Activated T-cell treated with anti-CD3 and anti-CD28 coated beads, Interleukin-2, amount 50 U/mL, for 24 hours (primary cell): Measurements from ENCODE around the gene GPR68.
"Not testable (repeated sequence)": the region's sequence is repeated elsewhere in the genome, so short reads cannot be mapped to it uniquely, and the experiment has no call there.

Experiments used
- DNase-seq: peaks from one replicate; pipeline ENCODE4 v3.0.0-alpha.2; 2020
- H3K27ac Mint-ChIP-seq: 2 replicates; pipeline ENCODE4 v1.8.0; 2020; ENCODE audit warnings: mild to moderate bottlenecking, mixed read lengths
- H3K27me3 Mint-ChIP-seq: 2 replicates; pipeline ENCODE4 v1.8.0; 2020; ENCODE audit warnings: mixed read lengths
- H3K36me3 Mint-ChIP-seq: 2 replicates; pipeline ENCODE4 v1.8.0; 2020; ENCODE audit warnings: low read depth, mixed read lengths
- H3K4me1 Mint-ChIP-seq: 2 replicates; pipeline ENCODE4 v1.8.0; 2020; ENCODE audit warnings: low read depth, mixed read lengths
- H3K4me3 Mint-ChIP-seq: 2 replicates; pipeline ENCODE4 v1.8.0; 2020; ENCODE audit warnings: mild to moderate bottlenecking, moderate library complexity, mixed read lengths
- H3K9me3 Mint-ChIP-seq: 2 replicates; pipeline ENCODE4 v1.8.0; 2020; ENCODE audit warnings: mixed read lengths

Gene GPR68

DNA sequence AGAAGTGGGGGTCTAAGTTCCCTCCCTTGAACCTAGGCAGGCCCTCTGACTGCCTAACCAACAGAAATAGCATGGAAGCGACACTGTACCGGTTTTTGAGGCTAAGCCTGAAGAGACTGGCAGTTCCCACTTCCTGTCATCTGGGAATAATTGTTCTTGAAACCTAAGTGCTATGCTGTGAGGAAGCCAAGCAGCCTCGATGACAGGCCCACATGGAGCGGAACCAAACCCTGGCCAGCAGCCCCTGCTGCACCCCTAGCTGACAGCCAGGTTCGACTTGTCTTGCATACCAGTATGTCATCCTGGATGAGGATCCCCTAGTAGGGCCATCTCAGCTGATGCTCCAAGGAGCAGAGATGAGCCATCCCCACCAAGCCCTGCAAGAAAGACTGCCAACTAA, 6.4 kb upstream of the GPR68 start:
- Mint-ChIP-seq H3K4me3 (no peak overlapping the region), H3K27me3 (no peaks in the 10 kb centered on the region), H3K4me1 (peaks cover 80% of the 10 kb centered on the region), H3K9me3 (peaks cover 4% of the 10 kb centered on the region), H3K27ac (peak overlapping the region; percentile 88), H3K36me3 (peaks cover 16% of the 10 kb centered on the region)
- no peak for DNase-seq

DNA sequence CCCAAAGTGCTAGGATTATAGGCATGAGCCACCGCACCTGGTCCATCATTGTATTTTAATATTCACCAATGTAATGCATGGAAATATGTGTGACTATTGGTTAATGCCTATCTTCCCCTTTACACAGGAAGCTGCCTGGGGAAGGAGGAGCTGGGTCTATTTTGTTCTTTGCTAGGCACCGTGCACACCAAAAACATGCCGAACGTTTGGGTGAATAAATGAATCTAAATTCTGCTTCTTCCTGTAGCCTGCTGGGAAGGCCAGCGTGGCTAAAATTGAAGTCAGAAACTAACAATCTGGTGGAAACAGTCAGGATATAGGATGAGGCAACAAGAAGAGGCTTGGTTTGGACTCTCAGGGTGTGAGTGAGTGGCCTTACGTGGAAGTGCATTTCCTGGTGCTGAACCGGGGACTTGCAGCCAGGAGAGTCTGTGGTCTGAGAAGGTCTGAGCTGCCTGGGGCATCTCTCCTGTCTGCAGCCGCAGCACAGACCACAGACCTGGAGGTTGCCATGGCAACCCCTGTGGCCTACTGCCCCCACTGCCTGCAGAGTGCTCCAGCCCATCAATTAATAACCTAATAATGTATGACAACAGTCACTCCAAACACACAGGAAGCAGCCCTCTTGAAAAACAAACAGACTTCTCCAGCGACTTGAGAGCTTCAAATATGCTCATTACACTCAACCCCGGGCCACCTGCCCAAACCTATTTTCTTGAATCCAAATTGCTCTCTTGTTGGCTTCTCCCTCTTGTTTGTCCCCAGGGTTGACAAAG, 5.5 kb upstream of the GPR68 start:
- Mint-ChIP-seq H3K9me3 (peaks cover 4% of the 10 kb centered on the region), H3K36me3 (peaks cover 16% of the 10 kb centered on the region), H3K27ac (peak overlapping the region; percentile 88), H3K4me1 (peaks cover 86% of the 10 kb centered on the region), H3K4me3 (peak overlapping the region; percentile 27), H3K27me3 (no peaks in the 10 kb centered on the region)
- DNase-seq = no peak

DNA sequence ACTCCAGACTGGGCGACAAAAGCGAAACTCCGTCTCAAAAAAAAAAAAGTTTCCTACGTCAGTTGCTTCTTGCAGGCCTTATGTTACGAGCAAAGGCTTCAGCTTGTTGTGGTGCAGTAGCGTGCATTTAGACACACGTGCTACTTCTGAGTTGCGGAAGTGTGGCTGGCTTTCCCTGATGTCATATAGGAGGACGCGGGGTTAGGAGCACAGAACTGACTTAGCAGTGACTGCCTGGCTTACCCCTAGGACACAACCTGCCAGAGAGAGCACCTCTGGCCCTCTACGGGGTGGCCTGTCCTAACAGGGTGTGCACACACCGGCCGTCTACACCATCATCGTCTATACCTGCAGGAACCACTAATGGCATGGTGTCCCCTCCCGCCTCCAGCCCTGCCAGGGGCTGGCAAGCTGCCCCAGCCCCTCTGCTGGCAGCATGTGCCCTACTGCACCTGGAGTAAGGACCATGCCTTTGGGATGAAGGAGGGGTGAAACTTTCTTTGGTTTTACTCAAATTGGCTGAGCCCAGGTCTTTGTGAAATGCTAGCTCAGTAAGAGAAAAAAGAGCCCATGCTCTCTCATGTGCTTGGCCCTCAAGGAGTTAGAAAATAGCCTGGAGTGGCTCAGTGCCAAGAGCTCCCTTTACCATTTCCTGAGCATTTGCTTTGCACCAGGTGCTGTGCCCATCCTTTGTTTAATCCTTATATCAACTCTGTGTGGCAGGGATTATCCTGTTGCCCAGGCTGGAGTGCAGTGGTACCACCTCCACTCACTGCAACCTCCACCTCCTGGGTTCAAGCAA, 1.7 kb upstream of the GPR68 start:
- Mint-ChIP-seq H3K4me3 (peak overlapping the region; percentile 80), H3K27me3 (no peaks in the 10 kb centered on the region), H3K4me1 (peaks cover 94% of the 10 kb centered on the region), H3K9me3 (peaks cover 4% of the 10 kb centered on the region), H3K36me3 (peaks cover 25% of the 10 kb centered on the region), H3K27ac (peak overlapping the region; percentile 98)
- DNase-seq = peak; percentile 75

DNA sequence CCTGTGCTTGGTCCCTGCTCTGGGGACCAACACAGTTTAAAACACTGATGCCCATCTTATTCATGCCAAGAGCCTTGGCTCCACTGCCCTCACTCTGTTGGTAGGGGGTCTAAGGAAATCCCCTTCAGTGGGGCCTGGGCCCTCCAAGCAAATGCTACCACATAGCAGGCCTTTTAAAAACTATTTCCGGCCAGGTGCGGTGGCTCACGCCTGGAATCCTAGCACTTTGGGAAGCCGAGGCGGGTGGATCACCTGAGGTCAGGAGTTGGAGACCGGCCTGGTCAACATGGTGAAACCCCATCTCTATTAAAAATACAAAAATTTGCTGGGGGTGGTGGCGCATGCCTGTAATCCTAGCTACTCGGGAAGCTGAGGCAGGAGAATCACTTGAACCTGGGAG, 1.1 kb upstream of the GPR68 start:
- H3K27me3 Mint-ChIP-seq = not testable (repeated sequence)

DNA sequence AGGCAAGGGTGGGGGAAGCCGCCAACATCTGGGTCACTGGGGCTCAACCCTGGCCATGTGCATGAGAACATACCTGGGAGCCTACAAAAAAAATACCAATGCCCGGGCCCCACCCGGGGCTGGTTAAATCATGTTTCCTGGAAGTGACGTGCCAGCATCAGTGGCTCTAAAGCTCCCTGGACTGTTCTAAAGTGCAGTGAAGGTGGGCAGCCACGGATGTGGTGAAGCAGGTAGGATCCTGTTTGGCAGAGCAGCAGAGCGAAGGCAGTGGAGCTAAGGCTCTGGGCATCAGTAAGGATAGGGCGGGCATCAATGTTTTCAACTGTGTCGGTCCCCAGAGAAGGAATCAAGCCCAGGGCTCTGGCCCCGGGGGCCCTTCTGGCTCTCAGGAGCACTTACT, 525 bp upstream of the GPR68 start:
- peak; percentile 79 for DNase-seq
- H3K4me1 Mint-ChIP-seq = peaks cover 95% of the 10 kb centered on the region
- peaks cover 4% of the 10 kb centered on the region for H3K9me3 Mint-ChIP-seq
- H3K4me3 Mint-ChIP-seq = peak overlapping the region; percentile 80
- peaks cover 26% of the 10 kb centered on the region for H3K36me3 Mint-ChIP-seq
- peak overlapping the region; percentile 98 for H3K27ac Mint-ChIP-seq
- H3K27me3 Mint-ChIP-seq = no peaks in the 10 kb centered on the region

More for the DNA sequence above, 1.1 kb upstream of the GPR68 start:
- Mint-ChIP-seq H3K4me1 (peaks cover 95% of the 10 kb centered on the region), H3K36me3 (peaks cover 26% of the 10 kb centered on the region), H3K27ac (peak overlapping the region; percentile 98), H3K4me3 (peak overlapping the region; percentile 80)
- DNase-seq, H3K9me3 Mint-ChIP-seq: not testable (repeated sequence)

DNA sequence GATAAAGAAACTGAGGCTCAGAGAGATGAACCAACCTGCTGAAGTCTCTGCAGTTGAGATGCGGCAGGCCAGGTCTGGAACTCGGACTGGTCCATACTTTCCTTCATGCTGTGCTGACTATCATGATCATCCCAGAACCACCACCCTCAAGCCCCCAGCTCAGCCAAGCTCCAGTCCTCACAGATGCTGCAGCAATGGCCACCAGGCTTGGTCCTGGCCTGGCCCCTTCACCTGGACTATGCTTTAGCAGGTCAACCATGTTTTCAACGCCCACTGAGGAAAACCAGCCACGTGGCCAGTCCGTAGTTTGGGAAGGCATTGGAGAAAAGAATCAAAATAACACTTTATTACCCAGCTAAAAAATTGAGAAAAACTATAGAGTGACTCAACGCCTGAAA, 1.4 kb downstream of the GPR68 start:
- peaks cover 4% of the 10 kb centered on the region for H3K9me3 Mint-ChIP-seq
- peak overlapping the region; percentile 80 for H3K4me3 Mint-ChIP-seq
- peaks cover 26% of the 10 kb centered on the region for H3K36me3 Mint-ChIP-seq
- H3K4me1 Mint-ChIP-seq = peaks cover 98% of the 10 kb centered on the region
- peak; percentile 62 for DNase-seq
- H3K27ac Mint-ChIP-seq = peak overlapping the region; percentile 98
- H3K27me3 Mint-ChIP-seq = no peaks in the 10 kb centered on the region

DNA sequence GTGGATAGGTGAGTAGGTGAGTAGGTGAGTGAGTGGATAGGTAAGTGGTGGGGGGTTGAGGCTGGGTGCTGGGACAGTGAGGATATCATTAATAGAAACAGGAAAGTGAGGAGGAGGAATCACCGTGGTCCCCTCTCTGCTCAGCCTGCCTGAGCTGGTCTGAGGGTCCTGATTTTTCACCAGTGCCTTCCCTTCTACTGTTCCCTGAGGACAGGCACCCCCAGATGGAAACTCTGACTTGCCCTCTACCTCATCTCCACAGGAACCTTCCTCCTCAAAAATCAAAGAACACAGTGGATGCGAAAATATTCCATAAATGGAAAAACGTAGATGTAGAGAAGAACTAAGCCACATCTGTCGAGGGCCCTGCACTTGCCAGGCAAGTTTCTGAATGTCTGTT, 1.9 kb downstream of the GPR68 start:
- Mint-ChIP-seq H3K36me3 (peaks cover 26% of the 10 kb centered on the region), H3K4me1 (peaks cover 98% of the 10 kb centered on the region)
- no peak for DNase-seq

DNA sequence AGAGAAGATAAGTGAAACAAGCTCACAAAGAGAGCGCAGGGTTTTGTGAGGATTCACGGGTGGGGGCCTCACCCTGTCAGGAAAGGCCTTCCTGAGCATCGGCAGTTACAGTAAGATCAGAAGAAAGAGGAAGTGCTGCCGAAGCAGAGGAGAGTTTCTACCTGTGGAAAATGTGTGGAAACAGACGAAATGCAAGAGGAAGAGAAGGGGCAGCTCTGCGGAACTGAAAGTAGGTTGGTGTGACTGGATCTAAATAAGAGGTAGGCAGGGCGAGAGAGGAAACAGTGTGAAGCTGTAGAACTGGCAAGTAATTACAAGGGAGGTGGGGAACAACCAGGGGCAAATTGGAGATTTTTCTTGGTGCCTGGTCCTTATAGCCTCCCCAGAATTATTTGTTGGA, 2.6 kb downstream of the GPR68 start:
- Mint-ChIP-seq H3K4me1 (peaks cover 95% of the 10 kb centered on the region), H3K9me3 (no peaks in the 10 kb centered on the region), H3K36me3 (peaks cover 22% of the 10 kb centered on the region), H3K27me3 (no peaks in the 10 kb centered on the region), H3K4me3 (peak overlapping the region; percentile 80), H3K27ac (peak overlapping the region; percentile 98)
- no peak for DNase-seq

More for the DNA sequence above, 1.9 kb downstream of the GPR68 start:
- peak overlapping the region; percentile 98 for H3K27ac Mint-ChIP-seq
- H3K9me3 Mint-ChIP-seq = peaks cover 4% of the 10 kb centered on the region
- H3K27me3 Mint-ChIP-seq = no peaks in the 10 kb centered on the region
- peak overlapping the region; percentile 80 for H3K4me3 Mint-ChIP-seq

DNA sequence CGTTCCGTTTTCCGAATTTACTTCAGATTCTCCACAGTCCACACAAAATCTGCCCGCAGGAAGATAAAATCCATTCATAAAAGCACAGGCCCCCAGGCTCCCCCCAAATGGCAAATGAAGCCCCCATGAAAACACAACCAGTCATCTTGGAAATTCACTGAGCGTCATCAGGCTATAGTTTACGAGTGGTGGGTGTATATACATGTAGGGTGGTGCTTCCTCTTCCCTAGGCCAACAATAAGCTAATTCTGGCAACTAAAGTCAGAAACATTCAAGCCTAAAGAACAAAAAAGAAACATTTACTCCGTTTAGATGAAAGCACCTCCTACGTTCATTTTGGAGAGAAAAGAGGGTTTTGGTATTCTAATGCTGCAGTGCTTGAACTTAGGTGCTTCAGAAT, 5.8 kb downstream of the GPR68 start:
- Mint-ChIP-seq H3K36me3 (peaks cover 32% of the 10 kb centered on the region), H3K27me3 (no peaks in the 10 kb centered on the region), H3K27ac (peak overlapping the region; percentile 55), H3K9me3 (no peaks in the 10 kb centered on the region), H3K4me3 (peak overlapping the region; percentile 34), H3K4me1 (peaks cover 74% of the 10 kb centered on the region)
- no peak for DNase-seq

DNA sequence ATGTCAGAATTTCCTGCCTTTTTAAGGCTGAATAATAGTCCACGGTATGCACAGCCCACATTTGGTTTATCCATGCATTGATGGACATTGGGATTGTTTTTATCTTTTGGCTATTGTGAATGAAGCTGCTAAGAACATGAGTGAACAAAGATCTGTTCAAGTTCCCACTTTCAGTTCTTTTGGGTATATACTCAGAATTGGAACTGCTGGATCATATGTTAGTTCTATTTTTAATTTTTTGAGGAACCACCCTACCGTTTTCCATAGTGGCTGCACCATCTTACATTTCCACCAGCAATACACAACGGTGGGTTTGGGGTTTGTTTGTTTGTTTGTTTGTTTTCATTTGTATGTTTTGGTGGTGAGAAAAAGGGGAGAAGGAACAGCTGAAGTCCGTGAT, 6.4 kb downstream of the GPR68 start:
- no peak for DNase-seq
- Mint-ChIP-seq H3K36me3 (peaks cover 29% of the 10 kb centered on the region), H3K4me1 (peaks cover 71% of the 10 kb centered on the region), H3K27me3 (no peaks in the 10 kb centered on the region), H3K4me3 (no peak overlapping the region), H3K9me3 (no peaks in the 10 kb centered on the region), H3K27ac (no peak overlapping the region)

DNA sequence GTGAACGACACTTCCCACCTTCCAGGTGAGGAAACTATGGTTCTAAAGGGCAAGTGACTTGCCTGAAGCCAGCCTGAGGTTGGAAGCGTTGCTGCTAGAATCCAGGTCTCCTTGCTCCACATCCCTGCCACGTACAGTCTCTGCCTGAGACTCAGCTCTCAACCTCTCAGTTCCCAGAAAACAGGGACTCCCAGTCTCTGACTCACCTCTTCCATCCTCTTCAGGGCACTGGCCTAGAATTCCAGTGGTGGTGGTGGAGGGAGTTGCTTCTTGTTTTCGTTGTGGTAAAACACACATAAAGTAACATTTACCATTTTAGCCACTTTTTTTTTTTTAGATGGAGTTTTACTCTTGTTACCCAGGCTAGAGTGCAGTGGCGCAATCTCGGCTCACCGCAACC, 7.3 kb downstream of the GPR68 start:
- no peak overlapping the region for H3K4me3 Mint-ChIP-seq
- H3K27me3 Mint-ChIP-seq = no peaks in the 10 kb centered on the region
- H3K9me3 Mint-ChIP-seq = no peaks in the 10 kb centered on the region
- DNase-seq = no peak
- H3K36me3 Mint-ChIP-seq = peaks cover 31% of the 10 kb centered on the region
- peaks cover 70% of the 10 kb centered on the region for H3K4me1 Mint-ChIP-seq
- H3K27ac Mint-ChIP-seq = peak overlapping the region; percentile 67

DNA sequence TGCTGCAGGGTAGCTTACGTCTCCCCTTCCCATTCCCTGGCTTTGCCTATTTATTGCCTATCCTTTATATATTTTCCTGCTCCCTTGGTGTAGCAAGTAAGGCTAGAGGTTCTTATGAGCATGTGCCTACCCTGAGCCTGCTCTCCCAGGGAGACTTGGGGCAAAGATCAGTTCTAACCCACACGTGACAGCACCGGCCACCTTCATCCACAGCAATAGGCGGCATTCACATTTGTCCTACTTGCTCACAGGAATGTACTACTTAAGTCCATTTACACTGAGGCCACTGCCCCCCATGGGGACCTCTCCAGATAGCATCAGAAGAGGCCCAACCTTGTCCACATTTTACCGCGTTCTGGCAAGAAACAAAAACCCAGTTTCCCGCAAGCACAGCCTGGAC, 8.7 kb downstream of the GPR68 start:
- no peak for DNase-seq
- Mint-ChIP-seq H3K4me1 (peaks cover 70% of the 10 kb centered on the region), H3K36me3 (peaks cover 38% of the 10 kb centered on the region), H3K9me3 (peaks cover 4% of the 10 kb centered on the region), H3K4me3 (no peak overlapping the region), H3K27me3 (no peaks in the 10 kb centered on the region), H3K27ac (no peak overlapping the region)

DNA sequence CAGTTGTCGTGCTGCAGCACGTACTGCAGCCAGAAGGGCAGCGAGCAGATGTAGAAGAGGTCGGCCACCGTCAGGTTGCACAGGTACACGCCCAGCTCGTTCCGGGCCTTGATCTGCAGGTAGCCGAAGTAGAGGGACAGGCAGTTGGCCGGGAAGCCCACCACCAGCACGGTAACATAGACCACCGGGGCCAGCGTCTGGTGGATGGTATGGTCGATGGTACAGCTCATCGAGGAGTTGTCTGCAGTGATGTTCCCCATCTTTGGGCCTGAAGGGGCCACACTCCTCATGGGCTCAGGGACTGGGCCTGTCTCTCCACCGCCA, 9.8 kb downstream of the GPR68 start:
- DNase-seq = no peak
- H3K9me3 Mint-ChIP-seq = peaks cover 4% of the 10 kb centered on the region
- H3K36me3 Mint-ChIP-seq = peaks cover 49% of the 10 kb centered on the region
- no peaks in the 10 kb centered on the region for H3K27me3 Mint-ChIP-seq
- H3K4me1 Mint-ChIP-seq = peaks cover 71% of the 10 kb centered on the region
- H3K27ac Mint-ChIP-seq = no peak overlapping the region
- no peak overlapping the region for H3K4me3 Mint-ChIP-seq

DNA sequence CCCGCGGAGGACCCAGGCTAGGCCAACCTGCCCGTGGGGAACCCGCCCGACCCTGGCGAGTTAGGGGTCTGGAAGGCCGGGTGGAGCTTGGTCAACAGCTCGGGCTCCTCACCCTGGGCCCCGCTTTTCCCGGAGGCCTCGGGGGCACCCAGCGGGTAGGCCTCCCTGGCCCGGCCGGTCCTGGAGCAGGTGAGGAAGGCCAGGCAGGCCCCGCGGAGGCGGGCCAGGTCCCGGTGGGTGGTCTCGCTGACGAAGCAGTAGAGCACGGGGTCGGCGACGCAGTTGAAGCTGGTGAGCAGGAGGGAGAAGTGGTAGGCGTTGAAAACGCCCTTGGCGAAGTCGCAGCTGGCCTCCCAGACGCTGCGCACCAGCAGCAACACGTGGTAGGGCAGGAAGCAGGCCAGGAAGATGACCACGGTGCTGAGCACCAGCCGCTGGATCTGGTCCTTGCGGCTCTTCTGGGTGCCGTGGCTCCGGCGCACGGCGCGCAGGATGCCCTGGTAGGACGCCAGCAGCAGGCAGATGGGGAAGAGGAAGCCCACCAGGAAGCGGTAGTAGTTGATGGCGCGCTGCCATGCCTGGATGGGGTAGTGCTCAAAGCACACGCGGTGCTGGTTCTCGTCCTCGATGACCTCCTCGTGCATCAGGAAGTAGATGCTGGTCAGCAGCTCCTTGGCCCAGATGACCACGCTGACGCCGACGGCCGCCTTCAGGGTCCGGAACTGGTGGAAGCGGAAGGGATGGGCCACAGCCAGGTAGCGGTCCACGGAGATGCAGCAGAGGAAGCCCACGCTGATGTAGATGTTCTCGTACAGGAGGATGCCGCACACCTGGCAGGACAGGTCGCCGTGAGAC, 10.3 kb downstream of the GPR68 start:
- H3K4me3 Mint-ChIP-seq = no peak overlapping the region
- no peak for DNase-seq
- H3K36me3 Mint-ChIP-seq = peaks cover 49% of the 10 kb centered on the region
- peaks cover 4% of the 10 kb centered on the region for H3K9me3 Mint-ChIP-seq
- H3K27me3 Mint-ChIP-seq = no peaks in the 10 kb centered on the region
- H3K4me1 Mint-ChIP-seq = peaks cover 71% of the 10 kb centered on the region
- H3K27ac Mint-ChIP-seq = no peak overlapping the region
